HepG2 (cell line): ENCODE data around the gene TRMU. TPM values are rescaled to one million over a fixed set of nuclear protein-coding genes. Genes with fewer than 3 reads are reported as not detected.

Source experiments
- ARID2 ChIP-seq: sonication (generic); formaldehyde crosslinking; IDR thresholded peaks from 2 replicates; pipeline ENCODE4 v1.8.1; 2022; ENCODE audit warnings: mild to moderate bottlenecking, missing genetic modification reagents, borderline replicate concordance
- CEBPG ChIP-seq: IDR thresholded peaks from 2 replicates; pipeline ENCODE4 v1.6.1; 2016
- CEBPZ ChIP-seq: IDR thresholded peaks from 2 replicates; pipeline ENCODE4 v1.6.1; 2012; ENCODE audit warnings: low read length, improper control_type of control experiment
- GTF2F1 ChIP-seq: fragments of 150-350 bp; IDR thresholded peaks from 2 replicates; pipeline ENCODE4 v1.6.1; 2014; ENCODE audit warnings: low read length
- HDAC2 ChIP-seq: sonication (generic); formaldehyde crosslinking; IDR thresholded peaks from 2 replicates; pipeline ENCODE4 v1.4.0; 2020; ENCODE audit warnings: missing genetic modification reagents
- HMGXB4 ChIP-seq, 2 experiments: sonication (generic) in 1 of 2; formaldehyde crosslinking in 1 of 2; IDR thresholded peaks; 2 replicates each; pipeline versions ENCODE4 v1.4.0 to v1.6.1; 2018 to 2020; ENCODE audit warnings: missing genetic modification reagents in 2 of 2, borderline replicate concordance in 1 of 2, low read depth in 1 of 2, mild to moderate bottlenecking in 1 of 2, missing biosample characterization in 1 of 2
- MAZ ChIP-seq, 2 experiments: sonication (generic) in 1 of 2; formaldehyde crosslinking in 1 of 2; IDR thresholded peaks; 2 replicates each; pipeline versions ENCODE4 v1.5.0 to v1.6.1; 2012 to 2020; ENCODE audit warnings: low read depth in 2 of 2, mild to moderate bottlenecking in 2 of 2, borderline replicate concordance in 1 of 2, improper control_type of control experiment in 1 of 2, low read length in 1 of 2, missing genetic modification reagents in 1 of 2, moderate library complexity in 1 of 2
- NFYB ChIP-seq: sonication (generic); formaldehyde crosslinking; IDR thresholded peaks from 2 replicates; pipeline ENCODE4 v1.4.0; 2020; ENCODE audit warnings: missing genetic modification reagents
- NR2F2 ChIP-seq: IDR thresholded peaks from 2 replicates; pipeline ENCODE4 v1.6.1; 2012; ENCODE audit warnings: low read depth, inconsistent platforms, borderline replicate concordance
- POLR2A ChIP-seq, 2 experiments: IDR thresholded peaks; 2 replicates each; pipeline ENCODE4 v1.6.1; 2011; ENCODE audit warnings: low read depth in 2 of 2, low read length in 2 of 2, mild to moderate bottlenecking in 1 of 2, moderate library complexity in 1 of 2; ENCODE audit not compliant: insufficient read depth in 1 of 2
- RBFOX2 ChIP-seq: fragments of 200-400 bp; formaldehyde crosslinking; IDR thresholded peaks from 2 replicates; pipeline ENCODE4 v1.6.1; 2017; ENCODE audit warnings: low read depth, mild to moderate bottlenecking, low read length
- RELA ChIP-seq: sonication (generic); formaldehyde crosslinking; IDR thresholded peaks from 2 replicates; pipeline ENCODE4 v1.4.0; 2020; ENCODE audit warnings: missing genetic modification reagents
- TBL1XR1 ChIP-seq: fragments of 150-350 bp; IDR thresholded peaks from 2 replicates; pipeline ENCODE4 v1.6.1; 2014; ENCODE audit warnings: borderline replicate concordance, low read length; ENCODE audit not compliant: partially characterized antibody
- TERF1 ChIP-seq: sonication (generic); formaldehyde crosslinking; IDR thresholded peaks from 2 replicates; pipeline ENCODE4 v1.8.0; 2022; ENCODE audit warnings: mild to moderate bottlenecking, missing genetic modification reagents, moderate library complexity
- ZBTB43 ChIP-seq: sonication (generic); formaldehyde crosslinking; conservative IDR thresholded peaks from 2 replicates; pipeline ENCODE4 v1.4.0; 2020; ENCODE audit warnings: missing genetic modification reagents
- ZFP36L2 ChIP-seq: sonication (generic); formaldehyde crosslinking; IDR thresholded peaks from 2 replicates; pipeline ENCODE4 v1.4.0; 2020; ENCODE audit warnings: missing genetic modification reagents
- ZNF235 ChIP-seq: sonication (generic); formaldehyde crosslinking; IDR thresholded peaks from 2 replicates; pipeline ENCODE4 v1.8.1; 2023; ENCODE audit warnings: mild to moderate bottlenecking, missing genetic modification reagents, borderline replicate concordance
- ZNF549 ChIP-seq: sonication (generic); formaldehyde crosslinking; IDR thresholded peaks from 2 replicates; pipeline ENCODE4 v1.5.0; 2020; ENCODE audit warnings: missing genetic modification reagents
- ZNF614 ChIP-seq: IDR thresholded peaks from 2 replicates; pipeline ENCODE4 v1.6.1; 2018; ENCODE audit warnings: missing biosample characterization, missing genetic modification reagents, inconsistent platforms, borderline replicate concordance
- ZNF816 ChIP-seq: sonication (generic); formaldehyde crosslinking; IDR thresholded peaks from 2 replicates; pipeline ENCODE4 v1.8.0; 2022; ENCODE audit warnings: missing genetic modification reagents, mild to moderate bottlenecking, borderline replicate concordance
- polyA plus RNA-seq, 8 experiments: library from polyadenylated mRNA; depleted of rRNA in 3 of 8; stranded (reverse) in 7 of 8; unstranded in 1 of 8; fragments of >200 nt; fragmentation: Illumina TruSeq in 4 of 8; extraction: Trizol in 4 of 8; gene quantifications; 2 replicates each; pipeline versions ENCODE4 v1.2.1 to v1.2.3, GENCODE V29; 2011 to 2016; ENCODE audit warnings: low read depth in 4 of 8, missing spikeins in 1 of 8, mixed read lengths in 1 of 8; ENCODE audit not compliant: insufficient read depth in 1 of 8
- total RNA-seq, 5 experiments: library from RNA; depleted of rRNA; stranded (reverse); fragments of >200 nt; fragmentation: Illumina TruSeq; extraction: Trizol; gene quantifications; 2 replicates each; pipeline ENCODE4 v1.2.3, GENCODE V29; 2016; ENCODE audit warnings: low read depth in 1 of 5

Gene TRMU
- total and polyA plus RNA-seq, 2 of the 13 experiments (the other 11 are each of a cell fraction or from before 2014, with no cell fraction given), result 31.0 to 50.2 TPM

- no peak for TF ChIP-seq ZNF816 (CRISPR knock-in tag)
- no peak for TF ChIP-seq CEBPZ
- TF ChIP-seq HDAC2 (CRISPR knock-in tag), result no peak
- no peak for TF ChIP-seq RELA (CRISPR knock-in tag)
- TF ChIP-seq POLR2A (IDR thresholded peaks at IDR 0.05; ENCODE audit: insufficient read depth in 1 of 2, low read depth in 2 of 2, low read length in 2 of 2), result no peak
- no peak; the same call in 1 of the 2 replicates for TF ChIP-seq ZBTB43 (CRISPR knock-in tag)
- TF ChIP-seq NR2F2, result no peak
- no peak for TF ChIP-seq TBL1XR1
- TF ChIP-seq ZFP36L2 (CRISPR knock-in tag), result no peak
- no peak for TF ChIP-seq ARID2 (CRISPR knock-in tag)
- TF ChIP-seq TERF1 (CRISPR knock-in tag), result no peak
- TF ChIP-seq NFYB (CRISPR knock-in tag), result 0 out of 2 replicates have a peak, but pooled peaks have one; percentile 21
- peak in 1 of 2 experiments; percentile 50; a peak in 1 of 4 replicates for TF ChIP-seq HMGXB4 (CRISPR knock-in tag; IDR thresholded peaks at IDR 0.05; ENCODE audit: borderline replicate concordance in 1 of 2, low read depth in 1 of 2)
- no peak for TF ChIP-seq RBFOX2
- TF ChIP-seq ZNF549 (CRISPR knock-in tag), result no peak
- no peak for TF ChIP-seq MAZ (IDR thresholded peaks at IDR 0.05; ENCODE audit: borderline replicate concordance, low read depth, low read length)
- no peak; the same call in 1 of the 2 replicates for TF ChIP-seq MAZ (CRISPR knock-in tag; IDR thresholded peaks at IDR 0.05; ENCODE audit: low read depth)
- peak; percentile 73 for TF ChIP-seq CEBPG (CRISPR knock-in tag)
- TF ChIP-seq GTF2F1, result no peak
- no peak for TF ChIP-seq ZNF235 (CRISPR knock-in tag)
- peak; percentile 43; the same call in 1 of the 2 replicates for TF ChIP-seq ZNF614 (CRISPR knock-in tag)
Measured at GRCh38 chr22:46362203-46362933, 26.9 kb downstream of the TRMU start (continued).
